Activated CD8-positive, alpha-beta memory T cell treated with anti-CD3 and anti-CD28 coated beads, Interleukin-2, amount 10 ng/mL, durations not matched to agents 7 days and 5 days (primary cell): ENCODE data around the gene SORCS1. TPM values are rescaled to one million over a fixed set of nuclear protein-coding genes. Genes with fewer than 3 reads are reported as not detected.
"Not testable (repeated sequence)": the region's sequence is repeated elsewhere in the genome, so short reads cannot be mapped to it uniquely, and the experiment has no call there.

ENCODE experiments used
- ATAC-seq: fragments of 150-1000 bp; cut with Tn5 transposase; one replicate; pipeline ENCODE4 v1.10.0; 2021; ENCODE audit warnings: moderate library complexity
- CTCF ChIA-PET: fragments of 350-600 bp; sonication (Branson Sonifier 250); formaldehyde crosslinking; loops from one replicate; lab custom pipeline; 2021; ENCODE audit warnings: antibody characterized with exemption; lab: Charles Lee
- DNase-seq: peaks from one replicate; pipeline ENCODE4 v3.0.0-alpha.2; 2020
- H3K27ac Mint-ChIP-seq: one replicate; pipeline ENCODE4 v1.8.0; 2021; ENCODE audit warnings: mild to moderate bottlenecking, mixed read lengths
- H3K27me3 Mint-ChIP-seq: one replicate; pipeline ENCODE4 v1.8.0; 2021; ENCODE audit warnings: mixed read lengths
- H3K36me3 Mint-ChIP-seq: one replicate; pipeline ENCODE4 v1.8.0; 2021; ENCODE audit warnings: mild to moderate bottlenecking, mixed read lengths
- H3K4me1 Mint-ChIP-seq: one replicate; pipeline ENCODE4 v1.8.0; 2021; ENCODE audit warnings: mixed read lengths
- H3K4me3 Mint-ChIP-seq: one replicate; pipeline ENCODE4 v1.8.0; 2021; ENCODE audit warnings: mild to moderate bottlenecking, moderate library complexity, mixed read lengths
- H3K9me3 Mint-ChIP-seq: one replicate; pipeline ENCODE4 v1.8.0; 2022; ENCODE audit warnings: low read depth, mixed read lengths
- total RNA-seq, 2 experiments: library from RNA; stranded (reverse); gene quantifications; one replicate each; pipeline ENCODE4 v1.2.3, GENCODE V29; 2021

The SORCS1 gene
- total RNA-seq, 2 experiments from 2014 or later, result not detected

DNA sequence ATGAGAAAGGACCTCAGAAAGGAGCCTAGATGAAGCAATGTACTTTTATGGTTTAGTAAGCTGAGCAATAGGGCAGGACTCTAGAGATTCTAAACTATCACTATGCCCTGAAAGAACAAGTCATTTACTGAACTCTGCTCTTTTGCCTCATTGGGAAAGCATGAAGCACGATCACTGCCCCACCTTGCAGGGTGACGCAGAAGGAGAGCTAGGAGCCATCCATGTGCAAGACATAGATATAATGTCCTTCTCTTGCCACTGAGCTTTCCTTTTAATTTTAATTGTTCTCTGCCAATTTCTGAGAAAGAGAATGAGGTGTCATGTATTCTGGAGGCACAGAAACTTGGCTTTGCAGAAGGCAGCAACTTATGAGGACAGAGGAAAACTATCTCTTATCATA, 108.3 kb downstream of the SORCS1 start:
- CTCF ChIA-PET, result no interaction called here
- Mint-ChIP-seq H3K4me1 (no peaks in the 10 kb centered on the region), H3K27me3 (no peaks in the 10 kb centered on the region), H3K36me3 (no peaks in the 10 kb centered on the region), H3K9me3 (peaks cover 3% of the 10 kb centered on the region), H3K4me3 (no peak overlapping the region), H3K27ac (no peak overlapping the region)
- ATAC-seq (no peak), DNase-seq (no peak)

DNA sequence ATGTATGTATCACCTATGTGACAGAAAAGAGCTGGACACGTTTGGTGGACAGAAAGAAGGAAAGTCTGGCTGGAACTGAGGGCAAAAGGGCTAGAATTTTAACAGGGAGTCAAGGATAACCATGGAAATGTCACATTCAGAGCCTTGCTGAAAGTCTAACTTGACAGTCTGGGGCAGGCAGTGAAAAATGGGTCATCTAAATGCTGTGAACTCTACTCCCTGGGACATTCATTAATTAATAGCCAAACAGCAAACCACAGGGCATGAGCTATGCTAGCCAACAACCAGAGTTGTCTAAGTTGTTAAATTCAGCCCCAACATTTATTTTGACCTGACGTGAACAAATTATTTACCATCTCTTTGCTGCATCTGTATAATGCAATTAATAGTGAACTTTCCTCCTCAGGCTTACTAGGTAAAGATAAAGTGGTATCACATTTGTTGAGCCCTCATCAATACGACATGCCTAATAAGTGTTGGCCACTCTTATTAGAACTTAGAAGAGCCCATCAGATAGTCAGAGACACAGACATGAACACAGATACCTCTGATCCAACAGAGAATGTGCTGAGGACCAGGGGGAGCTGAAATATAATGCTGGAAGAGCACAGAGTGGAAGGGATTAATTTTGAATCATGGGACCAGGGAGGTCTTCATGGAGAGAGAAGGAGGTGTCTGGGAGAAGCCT, 109.9 kb downstream of the SORCS1 start:
- DNase-seq (no peak), ATAC-seq (no peak)
- Mint-ChIP-seq H3K4me3 (no peak overlapping the region), H3K36me3 (no peaks in the 10 kb centered on the region), H3K4me1 (no peaks in the 10 kb centered on the region), H3K27ac (no peak overlapping the region), H3K9me3 (peaks cover 3% of the 10 kb centered on the region), H3K27me3 (no peaks in the 10 kb centered on the region)
- CTCF ChIA-PET, result no interaction called here

DNA sequence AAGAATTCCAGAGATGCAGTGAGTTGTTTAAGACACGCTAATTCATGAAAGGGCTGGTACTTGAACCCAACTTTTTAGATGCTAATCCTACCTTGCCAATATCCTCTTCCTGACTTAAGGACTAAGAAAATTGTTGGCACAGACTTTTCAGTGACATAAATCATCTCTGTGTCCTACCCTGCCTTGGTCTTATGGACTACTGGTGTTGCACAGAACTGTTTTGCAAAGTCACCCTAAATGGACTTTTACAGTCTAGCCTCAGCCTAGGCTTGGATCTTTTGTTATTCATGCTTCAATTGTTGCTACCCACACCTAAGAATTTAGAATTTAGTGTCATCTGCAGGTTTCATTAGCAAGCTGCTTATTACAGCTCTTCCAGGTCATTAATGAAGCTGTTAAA, 112.7 kb downstream of the SORCS1 start:
- Mint-ChIP-seq H3K4me3 (no peak overlapping the region), H3K36me3 (no peaks in the 10 kb centered on the region), H3K9me3 (peaks cover 5% of the 10 kb centered on the region), H3K4me1 (no peaks in the 10 kb centered on the region), H3K27me3 (no peaks in the 10 kb centered on the region), H3K27ac (no peak overlapping the region)
- CTCF ChIA-PET, result no interaction called here
- no peak for ATAC-seq
- DNase-seq, result no peak

DNA sequence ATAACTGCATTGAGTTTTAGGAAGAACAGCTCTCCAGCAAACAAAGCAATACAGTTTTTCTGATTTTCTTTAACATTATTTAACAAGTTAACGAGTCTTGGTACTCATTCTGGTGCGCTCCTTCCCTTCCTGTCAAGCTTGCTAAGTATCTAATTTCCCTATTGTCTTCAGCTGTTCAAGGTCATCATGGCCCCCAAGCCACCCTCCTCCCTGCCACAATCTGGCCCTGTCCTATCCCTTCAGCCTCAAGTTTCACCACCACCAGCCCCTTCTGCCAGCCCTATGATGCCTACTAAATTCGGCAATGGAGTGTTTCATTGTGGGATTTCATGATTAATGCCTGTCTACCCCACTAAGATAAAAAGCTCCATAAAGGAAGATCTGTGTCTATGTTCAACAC, 121.0 kb downstream of the SORCS1 start:
- no peak overlapping the region for H3K4me3 Mint-ChIP-seq
- no peaks in the 10 kb centered on the region for H3K36me3 Mint-ChIP-seq
- ATAC-seq, result no peak
- no peaks in the 10 kb centered on the region for H3K27me3 Mint-ChIP-seq
- CTCF ChIA-PET, result no interaction called here
- H3K27ac Mint-ChIP-seq, result no peak overlapping the region
- peaks cover 16% of the 10 kb centered on the region for H3K9me3 Mint-ChIP-seq
- H3K4me1 Mint-ChIP-seq, result no peaks in the 10 kb centered on the region
- DNase-seq, result no peak

GRCh38 chr10:107037192-107038122, 127.0 kb downstream of the SORCS1 start:
- ATAC-seq, result no peak
- no peaks in the 10 kb centered on the region for H3K4me1 Mint-ChIP-seq
- DNase-seq, result no peak
- H3K36me3 Mint-ChIP-seq, result no peaks in the 10 kb centered on the region
- CTCF ChIA-PET, result no interaction called here
- H3K4me3 Mint-ChIP-seq, result no peak overlapping the region
- no peaks in the 10 kb centered on the region for H3K27me3 Mint-ChIP-seq
- no peak overlapping the region for H3K27ac Mint-ChIP-seq
- peaks cover 8% of the 10 kb centered on the region for H3K9me3 Mint-ChIP-seq

DNA sequence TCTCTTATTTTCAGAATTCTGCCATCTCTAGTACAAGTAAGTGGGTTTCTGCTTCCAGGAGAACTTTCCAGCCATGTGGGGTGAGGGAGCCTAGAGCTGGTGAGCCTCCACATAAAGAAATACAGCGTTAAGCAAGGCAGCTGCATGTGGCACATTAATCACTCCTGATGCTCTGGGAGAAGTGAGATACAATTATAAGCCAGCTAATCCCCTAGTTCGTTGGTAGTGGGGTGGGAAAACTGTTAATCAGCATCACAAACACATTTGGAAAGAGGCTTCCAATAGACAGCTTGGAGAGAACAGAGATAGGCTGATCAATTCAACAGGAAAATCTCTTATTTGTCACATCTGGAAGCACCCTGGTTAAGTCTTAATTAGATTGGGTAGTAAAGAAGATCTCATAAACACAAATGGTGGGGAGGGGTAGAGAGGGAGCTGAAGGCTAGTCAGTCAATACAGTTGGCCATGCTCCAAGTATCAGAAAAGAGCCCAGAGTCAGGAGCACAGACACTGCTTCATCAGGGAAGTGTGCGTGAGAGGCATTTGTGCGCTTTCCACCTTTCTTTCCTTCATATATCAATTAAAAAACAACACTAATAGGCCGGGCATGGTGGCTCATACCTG, 130.6 kb downstream of the SORCS1 start:
- no peak for ATAC-seq
- Mint-ChIP-seq H3K27ac (no peak overlapping the region), H3K4me1 (no peaks in the 10 kb centered on the region), H3K9me3 (peaks cover 3% of the 10 kb centered on the region), H3K27me3 (no peaks in the 10 kb centered on the region), H3K36me3 (no peaks in the 10 kb centered on the region), H3K4me3 (no peak overlapping the region)
- CTCF ChIA-PET, result no interaction called here
- DNase-seq, result no peak

GRCh38 chr10:107032700-107033401, 131.7 kb downstream of the SORCS1 start:
- CTCF ChIA-PET, result no interaction called here
- Mint-ChIP-seq H3K36me3 (no peaks in the 10 kb centered on the region), H3K4me1 (no peaks in the 10 kb centered on the region), H3K9me3 (peaks cover 3% of the 10 kb centered on the region), H3K4me3 (no peak overlapping the region), H3K27me3 (no peaks in the 10 kb centered on the region), H3K27ac (no peak overlapping the region)
- ATAC-seq, result no peak
- no peak for DNase-seq

DNA sequence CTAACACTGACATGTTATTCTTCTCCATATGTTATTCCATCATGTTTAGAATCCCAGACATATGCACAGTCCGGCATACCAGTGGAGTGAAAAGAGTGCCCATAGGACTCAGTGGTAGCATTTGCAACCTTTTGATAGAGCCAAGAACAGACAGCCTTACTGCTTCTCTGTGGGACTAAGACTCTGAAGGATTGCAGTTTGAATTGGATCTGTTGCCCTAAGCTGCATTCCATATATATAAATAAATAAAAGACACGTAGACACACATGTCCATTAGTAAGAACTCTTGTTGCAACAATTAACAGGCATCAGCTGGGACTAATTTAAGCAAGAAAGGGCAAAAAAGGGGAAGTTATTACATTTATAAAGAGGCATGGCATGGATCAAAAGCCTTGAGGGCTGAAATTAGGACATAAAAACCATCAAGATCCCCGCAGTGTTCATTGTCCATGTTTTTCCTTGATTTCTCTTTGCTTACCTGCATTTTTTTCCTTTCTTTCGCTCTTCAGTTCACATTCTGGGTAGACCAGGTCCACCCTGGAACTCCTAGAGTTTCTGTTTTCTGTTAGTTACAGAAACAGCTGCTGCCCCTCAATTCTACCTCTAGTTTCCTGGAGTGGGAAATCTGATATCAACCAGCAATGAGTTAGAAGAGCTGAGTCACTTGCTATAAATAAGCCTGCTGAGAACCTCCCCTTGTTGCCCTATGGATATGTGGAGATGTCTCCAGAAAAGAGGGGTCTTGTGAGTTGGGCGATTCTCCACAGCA, 132.4 kb downstream of the SORCS1 start:
- Mint-ChIP-seq H3K27ac (no peak overlapping the region), H3K36me3 (no peaks in the 10 kb centered on the region), H3K4me3 (no peak overlapping the region), H3K9me3 (peaks cover 3% of the 10 kb centered on the region), H3K4me1 (no peaks in the 10 kb centered on the region), H3K27me3 (no peaks in the 10 kb centered on the region)
- DNase-seq, result no peak
- CTCF ChIA-PET, result no interaction called here
- no peak for ATAC-seq

GRCh38 chr10:107028236-107028635, 136.3 kb downstream of the SORCS1 start:
- CTCF ChIA-PET, result no interaction called here
- peaks cover 3% of the 10 kb centered on the region for H3K9me3 Mint-ChIP-seq
- no peak for ATAC-seq
- H3K36me3 Mint-ChIP-seq, result no peaks in the 10 kb centered on the region
- no peak for DNase-seq
- H3K27me3 Mint-ChIP-seq, result no peaks in the 10 kb centered on the region
- no peak overlapping the region for H3K4me3 Mint-ChIP-seq
- no peaks in the 10 kb centered on the region for H3K4me1 Mint-ChIP-seq
- H3K27ac Mint-ChIP-seq, result no peak overlapping the region

GRCh38 chr10:107025676-107026075, 138.8 kb downstream of the SORCS1 start:
- Mint-ChIP-seq H3K27me3 (no peaks in the 10 kb centered on the region), H3K36me3 (no peaks in the 10 kb centered on the region), H3K4me1 (no peaks in the 10 kb centered on the region), H3K27ac (no peak overlapping the region), H3K4me3 (no peak overlapping the region), H3K9me3 (peaks cover 3% of the 10 kb centered on the region)
- ATAC-seq, result no peak
- CTCF ChIA-PET, result no interaction called here
- DNase-seq, result no peak

- H3K36me3 Mint-ChIP-seq, H3K27me3 Mint-ChIP-seq, DNase-seq, H3K9me3 Mint-ChIP-seq, ATAC-seq, H3K27ac Mint-ChIP-seq, H3K4me3 Mint-ChIP-seq, H3K4me1 Mint-ChIP-seq, CTCF ChIA-PET: not testable (repeated sequence)
Measured at GRCh38 chr10:107024033-107024432, 140.5 kb downstream of the SORCS1 start.

- no peak overlapping the region for H3K4me3 Mint-ChIP-seq
Measured at GRCh38 chr10:107022600-107023354, 141.7 kb downstream of the SORCS1 start.

More at GRCh38 chr10:107022600-107023354, 141.7 kb downstream of the SORCS1 start:
- CTCF ChIA-PET, result no interaction called here
- no peaks in the 10 kb centered on the region for H3K36me3 Mint-ChIP-seq
- no peak overlapping the region for H3K27ac Mint-ChIP-seq
- peaks cover 3% of the 10 kb centered on the region for H3K9me3 Mint-ChIP-seq
- no peaks in the 10 kb centered on the region for H3K4me1 Mint-ChIP-seq
- ATAC-seq, result no peak
- no peaks in the 10 kb centered on the region for H3K27me3 Mint-ChIP-seq
- DNase-seq, result no peak
